SK-N-SH (cell line): Measurements from ENCODE around the gene C2orf69. TPM values are rescaled to one million over a fixed set of nuclear protein-coding genes. Genes with fewer than 3 reads are reported as not detected.

Experiments used
- CTCF ChIA-PET: fragments of 300-600, 350-600 bp; formaldehyde crosslinking; extraction: SDS; loops from one replicate; lab custom pipeline; 2021; lab: Yijun Ruan, JAX
- POLR2A ChIA-PET: fragments of 350-600 bp; sonication (Branson Sonifier 250); formaldehyde crosslinking; extraction: SDS; loops from one replicate; lab custom pipeline; 2020; ENCODE audit warnings: antibody characterized with exemption, inconsistent platforms; lab: Yijun Ruan, JAX
- DNase-seq: peaks from one replicate; pipeline ENCODE4 v3.0.0; 2012
- H2AFZ ChIP-seq: fragments of 200-600 bp; sonication (generic); 2 replicates; pipeline ENCODE4 v1.8.1; 2016; ENCODE audit warnings: antibody characterized with exemption, mild to moderate bottlenecking, low read depth
- H3F3A ChIP-seq: fragments of 200-600 bp; sonication (generic); replicated peaks from 2 replicates; pipeline ENCODE3; 2016; ENCODE audit warnings: antibody characterized with exemption, mild to moderate bottlenecking; ENCODE audit not compliant: insufficient read depth
- H3K27ac ChIP-seq, 2 experiments: fragments of 200-500 bp in 1 of 2; fragments of 200-600 bp in 1 of 2; sonication (Bioruptor generic) in 1 of 2; sonication (generic), shearing (Covaris generic) in 1 of 2; 2 replicates each; pipeline versions ENCODE4 v1.5.1 to v1.6.1; 2014 to 2016; ENCODE audit warnings: low read depth in 2 of 2, inconsistent platforms in 1 of 2, low read length in 1 of 2, mild to moderate bottlenecking in 1 of 2, mixed read lengths in 1 of 2
- H3K27me3 ChIP-seq: fragments of 200-600 bp; sonication (generic), shearing (Covaris generic); 2 replicates; pipeline ENCODE4 v1.6.1; 2016; ENCODE audit warnings: mixed run types; ENCODE audit not compliant: insufficient read depth
- H3K36me3 ChIP-seq, 2 experiments: fragments of 200-500 bp in 1 of 2; fragments of 200-600 bp in 1 of 2; sonication (Bioruptor generic) in 1 of 2; sonication (generic) in 1 of 2; replicated peaks in 1 of 2; 2 replicates each; pipeline versions ENCODE3 to v1.5.1; 2014 to 2016; ENCODE audit warnings: low read length in 1 of 2, mild to moderate bottlenecking in 1 of 2; ENCODE audit not compliant: insufficient read depth in 2 of 2, control insufficient read depth in 1 of 2
- H3K4me1 ChIP-seq, 2 experiments: fragments of 200-500 bp in 1 of 2; fragments of 200-600 bp in 1 of 2; sonication (Bioruptor generic) in 1 of 2; sonication (generic), shearing (Covaris generic) in 1 of 2; 2 replicates each; pipeline versions ENCODE4 v1.5.1 to v1.6.1; 2014 to 2016; ENCODE audit warnings: low read depth in 1 of 2, low read length in 1 of 2, mixed run types in 1 of 2; ENCODE audit not compliant: insufficient read depth in 2 of 2, control insufficient read depth in 1 of 2
- H3K4me2 ChIP-seq: fragments of 200-600 bp; sonication (generic), shearing (Covaris generic); 2 replicates; pipeline ENCODE4 v1.6.1; 2017; ENCODE audit warnings: mixed run types
- H3K4me3 ChIP-seq, 2 experiments: fragments of 200-500 bp in 1 of 2; fragments of 200-600 bp in 1 of 2; sonication (Bioruptor generic) in 1 of 2; sonication (generic), shearing (Covaris generic) in 1 of 2; 2 replicates each; pipeline versions ENCODE4 v1.5.1 to v1.8.1; 2014 to 2016; ENCODE audit warnings: low read depth in 2 of 2, inconsistent platforms in 1 of 2, low read length in 1 of 2, mild to moderate bottlenecking in 1 of 2, mixed read lengths in 1 of 2, moderate library complexity in 1 of 2
- H3K79me2 ChIP-seq: fragments of 200-600 bp; sonication (generic); 2 replicates; pipeline ENCODE4 v1.8.1; 2017; ENCODE audit warnings: mild to moderate bottlenecking; ENCODE audit not compliant: insufficient read depth
- H3K9ac ChIP-seq: fragments of 200-600 bp; sonication (generic); 2 replicates; pipeline ENCODE4 v1.6.1; 2017; ENCODE audit warnings: mixed run types
- H3K9me2 ChIP-seq: fragments of 200-600 bp; sonication (generic); 2 replicates; pipeline ENCODE4 v1.6.1; 2017; ENCODE audit warnings: mixed run types
- H3K9me3 ChIP-seq: fragments of 200-600 bp; sonication (generic); 2 replicates; pipeline ENCODE4 v1.6.1; 2017; ENCODE audit warnings: mixed run types, mild to moderate bottlenecking, moderate library complexity
- H4K20me1 ChIP-seq: fragments of 200-600 bp; sonication (generic); 2 replicates; pipeline ENCODE4 v1.6.1; 2017; ENCODE audit warnings: mild to moderate bottlenecking, mixed run types; ENCODE audit not compliant: insufficient read depth
- CHD2 ChIP-seq: fragments of 150-350 bp; IDR thresholded peaks from 2 replicates; pipeline ENCODE4 v1.6.1; 2018; ENCODE audit warnings: low read length; ENCODE audit not compliant: partially characterized antibody
- ELF1 ChIP-seq: IDR thresholded peaks from 2 replicates; pipeline ENCODE4 v1.4.0; 2012
- EP300 ChIP-seq, 2 experiments: IDR thresholded peaks; 2 replicates each; pipeline versions ENCODE4 v1.4.0 to v1.6.1; 2012; ENCODE audit warnings: borderline replicate concordance in 1 of 2, low read depth in 1 of 2, low read length in 1 of 2
- EZH2phosphoT487 ChIP-seq: fragments of 200-600 bp; sonication (generic); IDR thresholded peaks from 2 replicates; pipeline ENCODE4 v1.6.1; 2017; ENCODE audit warnings: low read depth, mixed run types, mild to moderate bottlenecking, antibody characterized with exemption, moderate library complexity, borderline replicate concordance
- GABPA ChIP-seq: IDR thresholded peaks from 2 replicates; pipeline ENCODE4 v1.4.0; 2012; ENCODE audit warnings: low read depth, mild to moderate bottlenecking
- GATA2 ChIP-seq: sonication (generic); formaldehyde crosslinking; IDR thresholded peaks from 2 replicates; pipeline ENCODE4 v1.5.0; 2020; ENCODE audit warnings: mild to moderate bottlenecking, missing genetic modification reagents
- NRF1 ChIP-seq: IDR thresholded peaks from 2 replicates; pipeline ENCODE4 v1.6.1; 2012; ENCODE audit warnings: low read depth, mild to moderate bottlenecking, low read length
- POLR2AphosphoS5 ChIP-seq: IDR thresholded peaks from 2 replicates; pipeline ENCODE4 v1.6.1; 2012; ENCODE audit warnings: low read depth, low read length
- RCOR1 ChIP-seq: fragments of 150-350 bp; IDR thresholded peaks from 2 replicates; pipeline ENCODE4 v1.6.1; 2017; ENCODE audit warnings: antibody characterized with exemption, low read length
- RXRA ChIP-seq: IDR thresholded peaks from 2 replicates; pipeline ENCODE4 v1.4.0; 2012; ENCODE audit warnings: low read depth, mild to moderate bottlenecking, borderline replicate concordance
- SMC3 ChIP-seq: IDR thresholded peaks from 2 replicates; pipeline ENCODE4 v1.6.1; 2012; ENCODE audit warnings: low read depth, low read length, improper control_type of control experiment
- WGBS: methylation state at CpG from one replicate; pipeline ENCODE4 v1.1.6; 2017; ENCODE audit warnings: low lambda C conversion rate; 5-methylcytosine and 5-hydroxymethylcytosine counted together
- polyA plus RNA-seq, 3 experiments: library from polyadenylated mRNA; depleted of rRNA; stranded (reverse); fragments of >200 nt; gene quantifications; 2 replicates each; pipeline ENCODE4 v1.2.3, GENCODE V29; 2012
- TF ChIP-seq, protein P1 (sequence below): fragments of 150-350 bp; IDR thresholded peaks from 2 replicates; pipeline ENCODE4 v1.6.1; 2016; ENCODE audit warnings: mild to moderate bottlenecking, low read depth, low read length
- TF ChIP-seq, protein P2 (sequence below): IDR thresholded peaks from 2 replicates; pipeline ENCODE4; 2012
- TF ChIP-seq, protein P3 (sequence below): IDR thresholded peaks from 2 replicates; pipeline ENCODE4 v1.4.0; 2012; ENCODE audit warnings: low read depth

Gene C2orf69
- polyA plus RNA-seq, 1 of the 3 experiments (the other 2 are of a cell fraction): 1.8 TPM

DNA sequence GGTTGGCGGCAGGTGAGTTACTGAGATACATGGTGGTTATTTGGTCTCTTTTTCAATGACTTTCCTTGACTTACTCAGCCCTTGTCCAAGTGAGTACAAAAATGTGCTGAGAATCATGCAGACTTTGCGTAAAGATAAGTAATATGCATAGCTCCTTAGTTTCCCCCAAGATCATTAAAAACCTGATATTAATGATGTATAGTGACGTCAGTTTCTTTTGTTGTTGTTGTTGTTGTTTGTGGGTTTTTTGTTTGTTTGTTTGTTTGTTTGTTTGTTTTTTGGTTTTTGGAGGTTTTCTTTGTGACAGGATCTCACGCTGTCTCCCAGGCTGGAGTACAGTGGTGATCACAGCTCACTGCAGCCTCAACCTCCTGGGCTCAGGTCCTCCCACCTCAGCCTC lies 45.2 kb upstream of the C2orf69 start:
- Histone ChIP-seq H3K9me3 (no peaks in the 10 kb centered on the region), H3K27ac (no peak overlapping the region), H3F3A (no peaks in the 10 kb centered on the region), H3K79me2 (no peaks in the 10 kb centered on the region), H3K4me2 (no peak overlapping the region), H3K9ac (no peak overlapping the region), H3K4me1 (no peaks in the 10 kb centered on the region), H2AFZ (no peak overlapping the region), H4K20me1 (no peaks in the 10 kb centered on the region), H3K4me3 (no peak overlapping the region), H3K9me2 (no peaks in the 10 kb centered on the region), H3K36me3 (no peaks in the 10 kb centered on the region), H3K27me3 (peaks cover under 1% of the 10 kb centered on the region; the same call in 1 of the 2 replicates)
- TF ChIP-seq, protein P1, sequence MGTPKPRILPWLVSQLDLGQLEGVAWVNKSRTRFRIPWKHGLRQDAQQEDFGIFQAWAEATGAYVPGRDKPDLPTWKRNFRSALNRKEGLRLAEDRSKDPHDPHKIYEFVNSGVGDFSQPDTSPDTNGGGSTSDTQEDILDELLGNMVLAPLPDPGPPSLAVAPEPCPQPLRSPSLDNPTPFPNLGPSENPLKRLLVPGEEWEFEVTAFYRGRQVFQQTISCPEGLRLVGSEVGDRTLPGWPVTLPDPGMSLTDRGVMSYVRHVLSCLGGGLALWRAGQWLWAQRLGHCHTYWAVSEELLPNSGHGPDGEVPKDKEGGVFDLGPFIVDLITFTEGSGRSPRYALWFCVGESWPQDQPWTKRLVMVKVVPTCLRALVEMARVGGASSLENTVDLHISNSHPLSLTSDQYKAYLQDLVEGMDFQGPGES: no peak
- TF ChIP-seq RXRA (no peak), GABPA (no peak)
- CTCF ChIA-PET: interaction anchor here (0.6 to 1.5 kb wide), 2 partner anchors 13 to 125 kb away, joined by 3 to 5 read pairs; no protein-coding TSS in a partner anchor
- no peak for DNase-seq
- 46% methylated on average over 4 of the region's 4 CpGs for WGBS
- POLR2A ChIA-PET: no interaction called here

DNA sequence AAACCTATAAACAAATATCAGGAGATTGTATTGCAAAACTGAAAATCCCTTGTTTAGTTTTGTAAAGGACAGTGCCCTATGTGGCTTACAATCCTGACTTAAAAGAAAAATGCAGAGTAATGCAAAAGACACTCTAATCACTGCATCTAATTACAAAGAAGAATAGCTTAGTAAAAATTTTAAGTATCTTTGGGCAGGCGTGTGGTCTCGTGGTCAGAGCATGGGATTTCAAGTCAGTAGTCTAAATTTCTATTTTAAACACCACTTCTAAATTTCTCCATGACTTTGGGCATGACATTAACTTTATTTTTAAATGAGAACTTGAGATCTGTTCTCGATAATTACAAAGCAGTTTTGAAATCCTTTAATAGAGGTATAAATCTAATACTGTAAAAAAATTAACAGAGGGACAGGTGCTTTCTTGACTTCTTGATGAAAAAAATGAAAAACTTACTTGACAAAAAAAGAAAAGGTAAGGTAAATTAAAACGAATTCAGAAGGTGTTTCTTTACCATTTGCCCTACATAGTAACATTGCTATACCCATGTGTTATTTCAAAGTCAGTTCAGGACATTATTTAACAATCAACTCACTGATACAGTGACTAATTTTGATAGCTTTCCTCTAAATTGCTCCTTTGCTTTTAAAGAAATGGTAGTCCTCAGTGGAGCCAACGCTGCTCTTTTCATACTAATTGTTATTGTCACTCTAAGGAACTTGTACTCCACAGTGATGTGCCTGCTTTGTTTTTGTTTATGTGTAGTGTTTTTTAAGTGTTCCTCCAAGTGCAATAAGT lies 42.5 kb upstream of the C2orf69 start:
- no peaks in the 10 kb centered on the region; the same call in 1 of the 2 replicates for H3K27me3 ChIP-seq
- H3K4me2 ChIP-seq: no peak overlapping the region
- CTCF ChIA-PET: interaction anchor here (1.5 kb wide), 1 partner anchor 16 kb away, joined by 5 read pairs; no protein-coding TSS in a partner anchor
- H3F3A ChIP-seq: no peaks in the 10 kb centered on the region
- TF ChIP-seq POLR2AphosphoS5 (no peak), CHD2 (no peak), RXRA (no peak), SMC3 (no peak), GATA2 (CRISPR knock-in tag) (no peak), EP300 (IDR thresholded peaks at IDR 0.05; ENCODE audit: borderline replicate concordance in 1 of 2, low read depth in 1 of 2, low read length in 1 of 2) (no peak), EZH2phosphoT487 (no peak), ELF1 (no peak), GABPA (no peak), NRF1 (no peak), RCOR1 (no peak)
- TF ChIP-seq, protein P2, sequence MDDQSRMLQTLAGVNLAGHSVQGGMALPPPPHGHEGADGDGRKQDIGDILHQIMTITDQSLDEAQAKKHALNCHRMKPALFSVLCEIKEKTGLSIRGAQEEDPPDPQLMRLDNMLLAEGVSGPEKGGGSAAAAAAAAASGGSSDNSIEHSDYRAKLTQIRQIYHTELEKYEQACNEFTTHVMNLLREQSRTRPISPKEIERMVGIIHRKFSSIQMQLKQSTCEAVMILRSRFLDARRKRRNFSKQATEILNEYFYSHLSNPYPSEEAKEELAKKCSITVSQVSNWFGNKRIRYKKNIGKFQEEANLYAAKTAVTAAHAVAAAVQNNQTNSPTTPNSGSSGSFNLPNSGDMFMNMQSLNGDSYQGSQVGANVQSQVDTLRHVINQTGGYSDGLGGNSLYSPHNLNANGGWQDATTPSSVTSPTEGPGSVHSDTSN: no peak
- TF ChIP-seq, protein P3, sequence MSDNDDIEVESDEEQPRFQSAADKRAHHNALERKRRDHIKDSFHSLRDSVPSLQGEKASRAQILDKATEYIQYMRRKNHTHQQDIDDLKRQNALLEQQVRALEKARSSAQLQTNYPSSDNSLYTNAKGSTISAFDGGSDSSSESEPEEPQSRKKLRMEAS: no peak
- TF ChIP-seq, all 33 proteins: peak for 0
- H2AFZ ChIP-seq: no peak overlapping the region
- POLR2A ChIA-PET: no interaction called here
- DNase-seq: no peak
- H3K9ac ChIP-seq: no peak overlapping the region
- WGBS: 12% methylated on average over 5 of the region's 5 CpGs
- no peaks in the 10 kb centered on the region for H3K4me1 ChIP-seq
- no peaks in the 10 kb centered on the region for H3K9me3 ChIP-seq
- H3K4me3 ChIP-seq: no peak overlapping the region
- H4K20me1 ChIP-seq: no peaks in the 10 kb centered on the region
- H3K79me2 ChIP-seq: no peaks in the 10 kb centered on the region
- H3K27ac ChIP-seq: no peak overlapping the region
- no peaks in the 10 kb centered on the region for H3K36me3 ChIP-seq
- H3K9me2 ChIP-seq: no peaks in the 10 kb centered on the region
